DOHH2 (cell line): ENCODE results near the gene LRRC1.

Source experiments
- H3F3A ChIP-seq: fragments of 200-600 bp; sonication (generic), shearing (Covaris generic); 2 replicates; pipeline ENCODE4 v1.6.0; 2016; ENCODE audit warnings: antibody characterized with exemption, mild to moderate bottlenecking; ENCODE audit not compliant: control insufficient read depth, insufficient read depth
- H3K27ac ChIP-seq: fragments of 200-600 bp; sonication (generic); 2 replicates; pipeline ENCODE4 v1.5.1; 2014; ENCODE audit warnings: low read depth, mild to moderate bottlenecking, low read length, moderate library complexity
- H3K27me3 ChIP-seq: fragments of 200-600 bp; sonication (generic); 2 replicates; pipeline ENCODE4 v1.6.1; 2014; ENCODE audit warnings: mild to moderate bottlenecking, low read length, mixed read lengths; ENCODE audit not compliant: control insufficient read depth
- H3K36me3 ChIP-seq: fragments of 200-600 bp; sonication (generic); 2 replicates; pipeline ENCODE4 v1.6.1; 2014; ENCODE audit warnings: mild to moderate bottlenecking, low read length, moderate library complexity, mixed read lengths; ENCODE audit not compliant: control insufficient read depth
- H3K4me1 ChIP-seq: fragments of 200-600 bp; sonication (generic); 2 replicates; pipeline ENCODE4 v1.6.1; 2014; ENCODE audit warnings: mild to moderate bottlenecking, low read length, mixed read lengths; ENCODE audit not compliant: control insufficient read depth
- H3K4me2 ChIP-seq: fragments of 200-600 bp; sonication (generic); 2 replicates; pipeline ENCODE4 v1.6.0; 2014; ENCODE audit warnings: mild to moderate bottlenecking, low read length, moderate library complexity
- H3K4me3 ChIP-seq: fragments of 200-600 bp; sonication (generic); 2 replicates; pipeline ENCODE4 v1.5.1; 2014; ENCODE audit warnings: mild to moderate bottlenecking, low read length, mixed read lengths
- H3K79me2 ChIP-seq: fragments of 200-600 bp; sonication (generic); 2 replicates; pipeline ENCODE4 v1.6.1; 2014; ENCODE audit warnings: mild to moderate bottlenecking, low read length, mixed read lengths; ENCODE audit not compliant: control insufficient read depth
- H3K9me2 ChIP-seq: fragments of 200-600 bp; sonication (generic); replicated peaks from 2 replicates; pipeline ENCODE4 v1.6.1; 2014; ENCODE audit warnings: mild to moderate bottlenecking, low read length, mixed read lengths; ENCODE audit not compliant: control insufficient read depth
- H3K9me3 ChIP-seq: fragments of 200-600 bp; sonication (generic); 2 replicates; pipeline ENCODE4 v1.6.1; 2014; ENCODE audit warnings: antibody characterized with exemption, low read length, mixed read lengths; ENCODE audit not compliant: control insufficient read depth, insufficient read depth
- H4K20me1 ChIP-seq: fragments of 200-600 bp; sonication (generic); 2 replicates; pipeline ENCODE4 v1.6.0; 2014; ENCODE audit warnings: low read depth, mild to moderate bottlenecking, antibody characterized with exemption, low read length, moderate library complexity; ENCODE audit not compliant: control insufficient read depth, insufficient read depth
- EZH2phosphoT487 ChIP-seq: fragments of 200-600 bp; sonication (generic); IDR thresholded peaks from 2 replicates; pipeline ENCODE4 v1.6.1; 2017; ENCODE audit warnings: borderline replicate concordance, mild to moderate bottlenecking, antibody characterized with exemption, low read length, moderate library complexity, mixed read lengths
- TF ChIP-seq, protein P1 (sequence below): fragments of 200-600 bp; sonication (generic); IDR thresholded peaks from one replicate; pipeline ENCODE4 v1.5.1; 2014; ENCODE audit warnings: antibody characterized with exemption, mild to moderate bottlenecking, low read depth, low read length; ENCODE audit not compliant: poor library complexity, severe bottlenecking

Gene LRRC1

DNA sequence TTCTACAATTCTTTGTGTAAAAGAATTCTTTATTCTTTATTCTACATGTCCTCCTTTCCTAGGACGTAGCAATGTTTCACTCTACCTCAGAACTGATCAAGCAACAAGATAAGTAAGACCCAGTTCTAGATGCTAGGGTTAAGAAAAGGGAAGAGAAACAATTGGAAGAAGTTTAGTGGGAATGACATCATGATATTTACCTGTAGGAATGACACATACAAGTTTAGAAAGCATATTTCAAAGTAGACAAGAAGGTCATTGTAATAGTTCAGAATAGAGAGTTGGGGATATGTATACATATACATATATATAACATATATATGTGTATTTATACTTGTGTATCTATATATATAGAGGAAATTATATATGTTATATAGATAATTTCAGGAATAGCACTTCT is 43.4 kb upstream of the LRRC1 start:
- H3K79me2 ChIP-seq: no peaks in the 10 kb centered on the region
- no peaks in the 10 kb centered on the region for H4K20me1 ChIP-seq
- no peaks in the 10 kb centered on the region for H3K9me2 ChIP-seq
- TF ChIP-seq, protein P1, sequence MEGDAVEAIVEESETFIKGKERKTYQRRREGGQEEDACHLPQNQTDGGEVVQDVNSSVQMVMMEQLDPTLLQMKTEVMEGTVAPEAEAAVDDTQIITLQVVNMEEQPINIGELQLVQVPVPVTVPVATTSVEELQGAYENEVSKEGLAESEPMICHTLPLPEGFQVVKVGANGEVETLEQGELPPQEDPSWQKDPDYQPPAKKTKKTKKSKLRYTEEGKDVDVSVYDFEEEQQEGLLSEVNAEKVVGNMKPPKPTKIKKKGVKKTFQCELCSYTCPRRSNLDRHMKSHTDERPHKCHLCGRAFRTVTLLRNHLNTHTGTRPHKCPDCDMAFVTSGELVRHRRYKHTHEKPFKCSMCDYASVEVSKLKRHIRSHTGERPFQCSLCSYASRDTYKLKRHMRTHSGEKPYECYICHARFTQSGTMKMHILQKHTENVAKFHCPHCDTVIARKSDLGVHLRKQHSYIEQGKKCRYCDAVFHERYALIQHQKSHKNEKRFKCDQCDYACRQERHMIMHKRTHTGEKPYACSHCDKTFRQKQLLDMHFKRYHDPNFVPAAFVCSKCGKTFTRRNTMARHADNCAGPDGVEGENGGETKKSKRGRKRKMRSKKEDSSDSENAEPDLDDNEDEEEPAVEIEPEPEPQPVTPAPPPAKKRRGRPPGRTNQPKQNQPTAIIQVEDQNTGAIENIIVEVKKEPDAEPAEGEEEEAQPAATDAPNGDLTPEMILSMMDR: no peak
- no peak for TF ChIP-seq EZH2phosphoT487
- no peaks in the 10 kb centered on the region for H3K27me3 ChIP-seq
- no peaks in the 10 kb centered on the region for H3K4me1 ChIP-seq
- no peak overlapping the region for H3K27ac ChIP-seq
- H3K9me3 ChIP-seq: no peaks in the 10 kb centered on the region
- H3K4me3 ChIP-seq: no peak overlapping the region
- H3K4me2 ChIP-seq: no peak overlapping the region
- no peaks in the 10 kb centered on the region for H3K36me3 ChIP-seq
- no peaks in the 10 kb centered on the region for H3F3A ChIP-seq

DNA sequence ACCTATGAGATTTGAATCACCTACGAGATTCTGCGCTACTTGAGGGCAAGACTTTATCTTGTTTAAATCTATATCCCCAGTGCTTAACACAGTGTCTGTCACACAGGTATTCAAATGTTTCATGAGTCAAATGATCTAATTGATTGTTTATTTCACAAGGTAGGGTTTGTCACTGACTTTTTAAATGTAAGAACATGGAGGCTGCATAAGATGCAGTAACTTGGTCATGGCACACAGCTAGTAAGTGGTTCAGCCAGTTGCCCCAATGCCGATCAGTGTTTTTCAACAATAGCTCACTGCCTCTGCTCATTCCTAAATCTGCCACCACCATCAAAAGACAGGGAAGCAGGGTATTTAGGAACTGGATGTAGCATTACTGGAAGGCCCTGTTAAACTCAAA is 42.4 kb upstream of the LRRC1 start:
- no peak overlapping the region for H3K27ac ChIP-seq
- no peaks in the 10 kb centered on the region for H3K9me2 ChIP-seq
- no peaks in the 10 kb centered on the region for H3K79me2 ChIP-seq
- H4K20me1 ChIP-seq: no peaks in the 10 kb centered on the region
- no peaks in the 10 kb centered on the region for H3F3A ChIP-seq
- no peaks in the 10 kb centered on the region for H3K4me1 ChIP-seq
- H3K9me3 ChIP-seq: no peaks in the 10 kb centered on the region
- no peak overlapping the region for H3K4me3 ChIP-seq
- H3K36me3 ChIP-seq: no peaks in the 10 kb centered on the region
- H3K27me3 ChIP-seq: no peaks in the 10 kb centered on the region
- no peak overlapping the region for H3K4me2 ChIP-seq
- TF ChIP-seq, protein P1: no peak
- no peak for TF ChIP-seq EZH2phosphoT487

DNA sequence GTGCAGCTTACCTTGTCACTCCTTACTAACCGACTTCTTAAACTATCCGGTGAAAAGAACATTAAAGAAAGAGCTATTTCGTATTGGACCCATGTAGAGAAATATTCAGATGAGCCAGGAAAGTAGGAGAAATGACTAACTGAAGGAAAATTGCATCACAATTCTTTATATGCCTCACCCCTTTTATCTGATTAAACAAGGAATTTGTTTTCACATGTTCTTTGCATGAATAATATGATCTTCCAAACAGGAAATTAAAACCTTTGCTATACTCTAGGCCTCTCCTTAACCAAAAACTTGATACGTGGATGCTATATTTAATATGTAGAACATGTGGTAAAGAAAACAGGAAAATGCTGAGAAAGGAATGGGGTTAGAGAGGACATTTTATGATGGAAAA is 41.9 kb upstream of the LRRC1 start:
- H4K20me1 ChIP-seq: no peaks in the 10 kb centered on the region
- TF ChIP-seq, protein P1: no peak
- no peak for TF ChIP-seq EZH2phosphoT487
- no peak overlapping the region for H3K4me3 ChIP-seq
- H3K79me2 ChIP-seq: no peaks in the 10 kb centered on the region
- no peaks in the 10 kb centered on the region for H3K9me2 ChIP-seq
- no peak overlapping the region for H3K27ac ChIP-seq
- no peak overlapping the region for H3K4me2 ChIP-seq
- no peaks in the 10 kb centered on the region for H3F3A ChIP-seq
- no peaks in the 10 kb centered on the region for H3K4me1 ChIP-seq
- no peaks in the 10 kb centered on the region for H3K9me3 ChIP-seq
- H3K36me3 ChIP-seq: no peaks in the 10 kb centered on the region
- no peaks in the 10 kb centered on the region for H3K27me3 ChIP-seq

DNA sequence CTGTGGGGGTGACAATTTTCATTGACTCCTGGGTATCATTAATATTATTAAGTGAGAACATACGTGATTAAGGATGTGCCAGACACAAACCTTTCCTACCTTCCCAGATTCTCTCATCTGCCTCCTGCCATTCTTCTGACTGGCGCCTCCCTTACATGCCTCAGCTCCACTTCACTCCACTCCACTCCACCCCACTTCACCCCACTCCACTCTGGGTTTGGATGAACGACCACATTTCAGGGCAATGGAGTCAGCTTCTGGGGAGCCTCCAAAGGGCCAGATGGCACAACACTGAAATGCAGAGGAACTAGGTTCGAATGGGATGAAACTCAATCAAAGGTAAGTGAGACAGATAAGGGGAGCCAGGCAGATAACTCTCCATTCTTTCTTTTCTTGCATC is 40.5 kb upstream of the LRRC1 start:
- Histone ChIP-seq H3K79me2 (no peaks in the 10 kb centered on the region), H3K9me3 (no peaks in the 10 kb centered on the region), H3K4me1 (no peaks in the 10 kb centered on the region), H4K20me1 (no peaks in the 10 kb centered on the region), H3K9me2 (no peaks in the 10 kb centered on the region), H3K36me3 (no peaks in the 10 kb centered on the region), H3K27ac (no peak overlapping the region), H3F3A (no peaks in the 10 kb centered on the region), H3K4me3 (no peak overlapping the region), H3K4me2 (no peak overlapping the region), H3K27me3 (no peaks in the 10 kb centered on the region)
- TF ChIP-seq, protein P1: no peak
- no peak for TF ChIP-seq EZH2phosphoT487
